ENCODE results near the gene TRIM42.

The TRIM42 gene
- long read RNA-seq, result 0 reads

GRCh38 chr3:140677764-140678163 lies at the start of gene TRIM42:
TSS of gene TRIM42 (plus strand) at chr3:140678064. CDS start at chr3:140678230, 166 bp downstream.
- DNase-seq (ENCODE audit: low read depth in 1 of 2, low spot score in 1 of 2), result no peak
- TF ChIP-seq REST (IDR thresholded peaks at IDR 0.05; ENCODE audit: insufficient replicate concordance, low read depth) (no peak), POLR2AphosphoS5 (IDR thresholded peaks at IDR 0.05; ENCODE audit: low read depth) (no peak), CTCF (IDR thresholded peaks at IDR 0.05; ENCODE audit: insufficient read depth, low read length) (no peak), SPI1 (IDR thresholded peaks at IDR 0.05; ENCODE audit: borderline replicate concordance, low read depth) (no peak), GABPA (IDR thresholded peaks at IDR 0.05; ENCODE audit: low read depth) (no peak)
- H3K27me3 ChIP-seq (ENCODE audit: insufficient read depth, poor library complexity, severe bottlenecking), result no peaks in the 10 kb centered on the region
- no peak within 1 kb of the TSS for H3K27ac ChIP-seq (replicated peaks)
- no peak within 1 kb of the TSS for H3K4me3 ChIP-seq (replicated peaks; ENCODE audit: insufficient read depth, low read length)

- Histone ChIP-seq H3K27me3 (ENCODE audit: insufficient read depth, poor library complexity, severe bottlenecking) (no peaks in the 10 kb centered on the region), H3K27ac (replicated peaks) (no peak overlapping the region), H3K4me3 (replicated peaks; ENCODE audit: insufficient read depth, low read length) (no peak overlapping the region)
- DNase-seq (ENCODE audit: low read depth in 1 of 2, low spot score in 1 of 2), result no peak
- TF ChIP-seq GABPA (IDR thresholded peaks at IDR 0.05; ENCODE audit: low read depth) (no peak), POLR2AphosphoS5 (IDR thresholded peaks at IDR 0.05; ENCODE audit: low read depth) (no peak), CTCF (IDR thresholded peaks at IDR 0.05; ENCODE audit: insufficient read depth, low read length) (no peak), REST (IDR thresholded peaks at IDR 0.05; ENCODE audit: insufficient replicate concordance, low read depth) (no peak)
Measured at GRCh38 chr3:140628606-140629005, 49.3 kb upstream of the TRIM42 start.

GRCh38 chr3:140629357-140630137 lies 48.3 kb upstream of the TRIM42 start:
- Histone ChIP-seq H3K27me3 (ENCODE audit: insufficient read depth, poor library complexity, severe bottlenecking) (no peaks in the 10 kb centered on the region), H3K27ac (replicated peaks) (no peak overlapping the region), H3K4me3 (replicated peaks; ENCODE audit: insufficient read depth, low read length) (no peak overlapping the region)
- DNase-seq (ENCODE audit: low read depth in 1 of 2, low spot score in 1 of 2), result no peak
- no peak for TF ChIP-seq SPI1 (IDR thresholded peaks at IDR 0.05; ENCODE audit: borderline replicate concordance, low read depth)
- no peak for TF ChIP-seq POLR2AphosphoS5 (IDR thresholded peaks at IDR 0.05; ENCODE audit: low read depth)
- no peak for TF ChIP-seq CTCF (IDR thresholded peaks at IDR 0.05; ENCODE audit: insufficient read depth, low read length)
- no peak for TF ChIP-seq REST (IDR thresholded peaks at IDR 0.05; ENCODE audit: insufficient replicate concordance, low read depth)
- no peak for TF ChIP-seq GABPA (IDR thresholded peaks at IDR 0.05; ENCODE audit: low read depth)
